GM18511 (cell line): Measurements from ENCODE around the gene HOXB5.

Experiments
- ATAC-seq: cut with Tn5 transposase; IDR thresholded peaks from one replicate; pipeline ENCODE4 v1.9.1; 2021; ENCODE audit warnings: mild to moderate bottlenecking, moderate library complexity; ENCODE audit not compliant: unreplicated experiment

HOXB5 gene

DNA sequence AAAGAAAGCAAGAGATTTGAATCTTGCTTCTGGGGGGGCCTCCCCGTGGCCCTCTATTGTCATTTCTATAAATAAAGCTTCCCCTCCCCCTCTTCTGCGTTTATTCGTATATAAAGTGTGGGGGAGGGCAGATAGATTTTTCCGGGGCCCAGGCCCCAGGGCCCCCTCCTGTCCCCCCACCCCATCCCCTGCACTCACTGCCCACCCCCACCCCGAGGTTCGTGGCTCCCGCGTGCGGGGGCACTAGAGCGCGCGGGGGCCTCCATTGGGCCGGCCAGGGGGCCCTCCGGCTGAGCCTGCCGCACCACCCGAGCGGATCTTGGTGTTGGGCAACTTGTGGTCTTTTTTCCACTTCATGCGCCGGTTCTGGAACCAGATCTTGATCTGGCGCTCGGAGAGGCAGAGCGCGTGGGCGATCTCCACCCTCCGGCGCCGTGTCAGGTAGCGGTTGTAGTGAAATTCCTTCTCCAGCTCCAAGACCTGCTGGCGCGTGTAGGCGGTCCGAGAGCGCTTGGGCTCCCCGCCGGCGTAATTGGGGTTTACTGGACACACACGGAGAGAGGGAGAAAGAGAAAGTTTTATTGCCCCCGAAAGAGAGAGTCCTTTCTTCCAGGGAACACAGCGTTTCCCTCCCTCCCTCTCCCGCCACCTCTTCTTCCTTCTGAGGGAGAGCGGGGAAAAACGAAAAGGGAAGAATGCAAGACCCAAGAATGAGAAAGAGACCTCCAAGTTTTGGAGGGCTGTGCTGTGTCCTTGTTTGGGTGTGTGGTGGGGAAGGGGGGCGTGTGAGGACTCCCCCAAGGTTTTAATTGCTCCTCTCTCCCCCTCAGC, 16.9 kb downstream of the HOXB5 start:
- no peak for ATAC-seq

DNA sequence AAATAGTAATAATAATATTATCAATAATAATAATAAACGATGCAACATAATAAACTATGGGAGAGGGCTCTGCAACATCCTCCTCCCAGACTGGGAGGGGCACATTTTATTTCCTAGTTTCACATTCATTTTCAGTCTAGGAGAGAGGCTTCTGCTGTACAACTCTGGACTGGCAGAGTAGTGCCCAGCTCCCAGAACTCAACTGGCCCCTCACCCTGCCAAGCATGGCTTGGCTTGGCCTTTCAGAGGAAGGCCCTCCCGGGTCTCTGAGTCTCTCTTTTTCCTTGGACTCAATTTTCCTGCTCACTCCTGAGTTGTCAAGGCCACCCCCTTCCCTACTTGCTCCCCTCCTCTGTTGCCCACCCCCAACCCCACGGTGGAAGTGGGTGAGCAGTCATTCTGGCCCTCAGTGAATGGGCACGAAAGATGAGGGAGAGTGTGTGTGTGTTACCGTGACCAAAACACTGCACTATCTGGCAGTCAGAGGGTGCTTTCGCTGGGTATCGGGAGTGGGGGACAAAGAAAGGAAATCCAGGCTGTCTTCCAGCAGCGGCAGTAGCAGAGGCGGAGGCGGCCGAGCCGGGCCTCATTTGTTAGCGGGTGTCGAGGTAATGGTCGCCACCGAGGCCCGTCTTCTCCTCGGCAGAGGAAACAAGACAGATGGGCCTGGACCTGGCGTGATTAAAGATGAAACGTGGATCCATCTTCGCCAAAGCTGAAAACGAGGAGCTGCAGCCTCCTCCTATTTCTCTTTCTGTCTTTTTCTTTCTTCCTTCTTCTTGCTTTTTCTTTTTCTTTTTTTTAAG, 17.7 kb downstream of the HOXB5 start:
- no peak for ATAC-seq

DNA sequence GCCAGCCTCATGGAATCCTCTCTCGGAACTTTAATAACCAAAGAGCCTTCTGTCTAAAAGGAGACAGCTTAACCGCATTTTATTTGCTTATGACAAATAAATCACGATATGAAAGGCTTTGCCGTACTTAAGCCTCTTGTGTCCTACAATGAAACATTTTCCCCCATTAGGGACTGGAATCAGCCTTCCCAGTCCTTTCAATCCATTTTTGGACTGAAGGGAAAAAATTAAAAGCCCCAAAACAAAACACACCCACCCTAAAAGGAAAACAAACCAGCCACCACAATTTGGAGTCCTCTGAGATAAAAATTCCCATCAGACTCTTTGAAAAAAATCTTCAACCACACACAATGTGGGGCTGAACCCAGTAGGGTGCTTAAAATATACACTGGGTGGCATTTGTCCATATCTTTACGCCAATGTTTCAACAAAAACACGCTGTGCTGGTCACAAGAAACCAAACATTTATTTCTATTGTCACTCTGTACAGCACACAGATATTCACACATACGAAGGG, 18.5 kb downstream of the HOXB5 start:
- ATAC-seq = no peak

DNA sequence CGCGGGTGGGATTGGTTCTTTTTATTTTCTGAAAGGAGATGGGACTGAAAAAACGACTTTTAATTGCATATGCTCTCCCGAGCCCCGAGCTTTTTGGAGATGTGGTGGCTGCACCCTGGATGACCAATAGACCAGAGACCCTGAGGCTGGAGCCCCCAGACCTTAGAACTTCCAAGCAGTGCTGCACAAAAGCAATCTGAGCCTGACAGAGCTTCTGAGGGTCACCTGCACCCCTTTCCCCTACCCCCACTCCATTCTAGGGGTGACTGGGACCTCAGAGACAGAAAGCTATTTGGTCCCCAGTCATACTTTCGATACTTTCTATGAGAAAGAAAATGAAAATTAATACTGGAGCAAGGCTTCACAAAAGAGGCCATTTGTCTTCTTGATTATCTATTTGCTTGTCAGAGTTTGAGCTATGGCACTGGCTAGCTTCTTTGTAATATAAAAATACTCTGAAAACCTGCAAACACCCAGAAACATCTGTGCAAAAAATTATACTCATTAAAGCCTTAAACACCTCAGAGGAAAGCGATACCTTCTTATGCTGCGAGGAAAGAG, 19.0 kb downstream of the HOXB5 start:
- ATAC-seq = no peak

DNA sequence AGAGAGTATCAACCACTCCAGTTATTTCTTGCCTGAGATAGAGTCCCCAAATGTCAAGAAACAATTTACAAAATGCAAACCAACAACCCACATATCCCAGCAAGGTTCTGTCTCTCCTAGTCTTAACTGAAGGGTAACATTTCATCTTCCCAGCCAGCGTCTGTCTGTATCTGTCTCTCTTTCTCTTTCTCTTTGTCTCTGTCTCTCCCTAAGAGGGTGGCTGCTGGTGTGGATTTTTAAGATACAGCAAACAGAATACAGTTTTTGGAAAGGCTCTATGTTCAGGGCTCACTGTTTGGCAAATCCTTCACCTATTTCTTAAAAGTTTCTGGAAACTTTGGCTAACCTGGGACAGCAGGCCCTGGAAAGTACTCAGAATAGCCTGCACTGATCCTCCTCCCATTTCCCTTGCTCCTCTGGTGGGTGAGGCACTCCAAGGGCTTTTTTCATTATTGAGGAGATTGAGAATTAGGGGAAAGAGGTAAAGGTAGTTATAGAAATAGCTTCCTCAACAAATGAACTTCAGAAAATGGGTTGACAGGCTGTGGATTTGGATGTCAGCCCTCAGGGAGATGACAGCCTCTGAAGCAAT, 21.7 kb downstream of the HOXB5 start:
- ATAC-seq = no peak

DNA sequence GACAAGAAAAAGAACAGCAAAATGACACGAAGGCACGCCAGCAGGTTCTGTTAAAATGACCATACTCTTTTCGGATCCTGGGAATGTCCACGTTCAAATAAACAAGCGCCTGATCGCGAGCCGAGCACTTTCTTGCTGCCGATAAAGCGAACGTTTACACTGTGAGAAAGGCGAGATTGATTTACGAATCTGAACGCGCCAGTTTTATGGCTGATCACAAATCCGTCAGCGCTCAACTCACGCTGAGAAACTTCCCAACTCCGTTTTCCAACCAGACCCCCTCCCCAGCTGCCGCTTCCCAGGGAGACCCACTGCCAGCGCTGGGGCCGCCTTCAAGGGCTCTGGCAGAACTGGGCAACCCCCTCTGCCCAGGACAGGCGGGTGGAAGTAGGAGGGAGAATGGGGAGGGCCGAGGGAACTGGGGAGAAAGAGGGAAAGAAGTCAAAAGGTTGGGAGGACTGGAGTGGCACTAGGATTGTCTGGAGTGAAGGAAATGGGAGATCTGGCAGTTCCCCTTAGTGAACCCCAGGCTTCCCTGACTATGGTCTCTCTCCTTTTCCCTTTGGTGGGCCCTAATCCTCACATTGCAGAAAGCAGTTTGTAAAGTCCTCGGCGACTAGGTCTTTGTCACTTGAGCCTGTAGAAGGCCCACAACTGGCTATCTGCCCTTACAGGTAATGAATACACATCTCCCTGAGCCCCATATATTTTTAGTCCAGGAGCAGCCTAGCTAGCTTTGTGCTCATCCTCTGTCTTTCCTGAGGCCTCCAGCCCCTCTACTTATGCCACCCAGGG, 22.4 kb downstream of the HOXB5 start:
- no peak for ATAC-seq

DNA sequence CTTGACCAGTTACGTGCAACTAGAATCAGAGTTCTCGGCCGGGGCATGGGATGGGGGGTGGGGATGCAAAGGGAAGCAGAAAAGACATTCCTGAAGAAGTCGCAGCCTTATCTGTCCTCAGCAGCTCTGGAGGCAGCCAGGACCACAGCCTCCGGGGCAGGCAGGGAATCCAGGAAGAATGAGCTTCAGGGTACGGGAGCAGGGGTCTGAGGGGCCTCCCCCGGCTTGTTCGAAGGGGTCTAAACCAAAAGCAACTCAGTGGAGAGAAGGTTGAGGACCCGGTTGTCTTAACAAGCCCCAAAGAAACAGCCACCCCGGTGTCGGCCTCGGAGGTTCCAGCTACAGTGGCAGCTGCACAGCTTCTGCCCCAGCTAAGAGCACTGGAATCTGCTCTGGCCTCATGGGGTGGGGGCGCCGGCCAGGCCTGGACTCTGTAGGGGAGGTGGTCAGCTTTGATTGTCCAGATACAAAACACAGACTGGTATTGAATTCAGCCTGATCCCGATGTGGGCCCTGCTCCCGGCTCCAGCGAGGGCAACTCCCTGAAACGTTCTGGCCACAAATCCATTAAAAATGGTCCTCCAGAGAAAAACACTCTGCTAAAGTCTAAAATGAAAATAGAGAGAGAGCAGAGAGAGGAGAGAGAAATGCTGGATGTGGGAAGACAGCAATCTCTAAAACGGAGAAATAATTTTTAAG, 23.1 kb downstream of the HOXB5 start:
- no peak for ATAC-seq

DNA sequence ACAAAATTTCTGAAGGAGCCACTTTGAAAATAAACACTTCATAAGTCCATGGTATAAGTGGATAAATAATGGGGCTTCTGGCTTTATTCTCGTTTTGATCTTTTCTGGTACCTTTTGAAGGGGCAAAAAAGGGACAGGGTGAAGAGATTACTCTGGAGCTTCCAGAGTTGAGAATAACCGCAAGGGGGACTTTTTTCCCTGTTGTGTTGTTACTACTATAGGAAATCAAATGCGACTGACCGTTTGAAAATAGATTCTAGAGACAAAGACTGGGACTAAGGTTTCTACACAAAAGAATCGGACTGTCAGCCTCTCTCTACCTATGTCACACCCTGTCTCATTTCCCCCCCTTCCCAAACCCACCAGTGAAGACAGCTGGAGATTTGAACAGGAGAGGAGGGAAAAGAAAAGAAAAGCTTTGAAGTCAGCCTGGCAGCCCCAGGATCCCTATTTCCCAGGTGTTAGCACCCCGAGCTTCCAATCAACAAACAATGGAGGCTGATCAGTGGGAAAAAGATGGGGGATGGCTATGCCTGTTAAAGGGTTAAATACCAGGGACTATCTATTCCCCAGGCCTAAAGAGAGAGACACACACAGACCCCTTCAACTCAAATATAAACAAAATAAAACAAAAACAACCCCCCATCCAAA, 23.8 kb downstream of the HOXB5 start:
- no peak for ATAC-seq

DNA sequence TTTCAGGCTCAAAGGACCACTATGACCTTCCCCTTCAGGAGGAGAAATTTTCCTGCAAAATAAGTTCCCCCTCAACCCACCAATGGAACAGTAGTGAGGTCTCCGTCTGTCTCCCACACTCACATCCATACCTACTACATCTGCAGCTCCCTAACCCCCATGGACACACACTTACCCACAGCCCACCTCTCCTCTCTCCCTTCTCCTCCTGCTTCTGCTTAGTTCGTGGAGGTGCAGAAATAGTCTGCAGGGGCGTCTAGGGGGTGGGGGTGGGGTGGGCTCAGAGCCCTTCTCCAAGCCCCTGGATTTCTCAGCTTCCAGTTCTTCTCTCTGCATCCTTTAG, 24.4 kb downstream of the HOXB5 start:
- ATAC-seq = no peak

DNA sequence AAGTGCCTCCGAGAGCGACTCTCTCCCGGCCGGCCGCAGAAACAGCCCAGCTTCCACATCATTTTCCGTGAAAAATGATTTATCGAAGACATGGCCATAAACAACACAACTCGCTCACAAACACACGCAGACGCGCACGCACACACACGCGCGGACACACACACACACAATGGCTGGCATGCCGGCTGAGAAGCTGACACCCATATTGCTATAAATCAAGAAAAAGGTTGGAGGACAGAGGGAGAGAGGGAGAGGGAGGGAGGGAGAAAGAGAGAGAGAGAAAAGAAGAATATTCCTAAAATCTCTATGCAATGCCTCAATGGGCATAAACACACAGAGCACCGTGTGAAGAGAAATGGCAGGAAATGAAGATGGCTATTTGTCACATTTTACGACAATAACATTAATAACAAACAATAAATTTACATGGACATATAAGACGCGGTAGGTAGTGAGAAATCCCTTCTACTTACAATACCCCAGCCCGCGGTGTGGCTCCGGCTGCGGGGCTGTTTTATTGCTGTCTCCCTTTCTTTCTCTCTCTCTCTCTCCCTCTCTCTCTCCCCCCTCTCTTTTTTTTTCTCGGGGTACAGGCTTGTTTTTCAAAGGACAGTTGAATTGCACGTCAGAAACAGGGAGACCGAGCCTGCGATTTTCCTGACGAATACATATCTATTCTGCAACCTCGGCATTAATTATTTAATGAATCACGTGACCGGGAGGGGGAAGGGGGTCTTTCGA, 24.9 kb downstream of the HOXB5 start:
- no peak for ATAC-seq

DNA sequence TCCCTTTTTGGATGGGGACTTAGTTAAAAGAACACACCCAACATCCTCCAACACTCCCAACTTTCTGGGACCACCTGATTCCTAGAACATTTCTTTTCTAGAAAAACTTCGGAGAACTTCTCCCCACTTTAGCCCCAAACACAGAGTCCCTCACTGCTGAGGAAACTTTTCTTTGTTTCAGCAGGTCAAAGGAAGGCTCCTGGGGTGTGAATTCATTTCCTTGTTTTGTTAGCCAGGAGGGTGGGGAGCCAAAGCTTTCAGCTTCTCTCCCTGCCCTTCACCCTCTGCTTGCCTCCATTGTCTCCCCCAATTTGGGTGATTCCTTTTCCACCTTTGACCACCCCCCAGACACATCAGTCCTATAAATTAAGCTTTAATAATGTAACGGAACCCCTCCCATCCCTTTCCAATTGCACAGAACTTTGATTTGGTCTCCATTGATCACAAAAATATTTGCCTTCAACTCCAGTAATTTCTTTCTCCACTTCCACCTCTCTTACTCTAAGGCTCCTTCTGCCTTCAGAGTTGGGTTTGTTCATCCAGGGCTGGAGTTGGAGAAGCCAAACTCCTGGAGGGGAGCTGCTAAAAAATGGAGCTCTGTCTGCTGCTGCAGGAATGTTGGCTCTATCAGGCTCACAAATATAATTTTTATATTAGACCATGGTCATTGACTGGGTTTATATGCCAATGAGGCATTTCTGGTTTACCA, 25.8 kb downstream of the HOXB5 start:
- ATAC-seq = no peak

DNA sequence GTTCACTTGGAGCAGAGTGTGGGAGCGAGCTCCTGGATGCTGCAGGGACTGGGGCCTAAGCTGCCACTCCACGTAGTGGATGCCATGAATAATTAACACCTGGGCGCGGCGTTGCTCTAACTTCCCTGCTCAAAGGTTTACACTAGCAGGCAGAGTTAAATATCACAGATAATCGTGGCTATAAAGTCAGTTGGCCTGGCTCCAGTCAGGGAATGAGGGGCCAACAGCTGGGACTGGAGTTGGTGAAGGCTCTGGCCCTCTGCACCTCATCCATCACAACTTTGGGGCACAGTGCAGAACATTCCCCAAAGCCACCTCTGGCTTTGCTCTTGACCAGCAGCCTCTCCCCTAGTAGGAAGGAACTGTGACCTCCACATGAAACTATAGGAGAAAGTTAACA, 26.4 kb downstream of the HOXB5 start:
- no peak for ATAC-seq

DNA sequence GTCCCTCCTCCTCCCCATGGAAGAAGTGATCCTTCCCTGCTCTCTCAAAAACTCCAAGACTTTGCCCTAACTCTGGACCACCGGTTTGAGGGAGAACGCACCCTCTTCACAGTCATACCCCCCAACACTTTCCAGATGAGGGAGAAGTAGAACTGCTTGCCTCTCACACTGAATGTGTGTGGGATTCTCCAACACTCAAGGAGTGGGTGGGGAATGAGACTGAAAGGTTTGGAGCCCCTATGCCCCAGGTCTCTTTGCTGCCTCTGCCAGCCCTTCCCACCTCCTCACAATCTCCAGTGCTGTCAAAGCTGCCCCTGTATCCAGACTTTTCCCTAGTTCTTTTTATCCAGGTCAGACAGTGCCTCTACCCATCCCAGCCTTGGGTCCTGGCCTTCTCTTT, 26.9 kb downstream of the HOXB5 start:
- no peak for ATAC-seq

DNA sequence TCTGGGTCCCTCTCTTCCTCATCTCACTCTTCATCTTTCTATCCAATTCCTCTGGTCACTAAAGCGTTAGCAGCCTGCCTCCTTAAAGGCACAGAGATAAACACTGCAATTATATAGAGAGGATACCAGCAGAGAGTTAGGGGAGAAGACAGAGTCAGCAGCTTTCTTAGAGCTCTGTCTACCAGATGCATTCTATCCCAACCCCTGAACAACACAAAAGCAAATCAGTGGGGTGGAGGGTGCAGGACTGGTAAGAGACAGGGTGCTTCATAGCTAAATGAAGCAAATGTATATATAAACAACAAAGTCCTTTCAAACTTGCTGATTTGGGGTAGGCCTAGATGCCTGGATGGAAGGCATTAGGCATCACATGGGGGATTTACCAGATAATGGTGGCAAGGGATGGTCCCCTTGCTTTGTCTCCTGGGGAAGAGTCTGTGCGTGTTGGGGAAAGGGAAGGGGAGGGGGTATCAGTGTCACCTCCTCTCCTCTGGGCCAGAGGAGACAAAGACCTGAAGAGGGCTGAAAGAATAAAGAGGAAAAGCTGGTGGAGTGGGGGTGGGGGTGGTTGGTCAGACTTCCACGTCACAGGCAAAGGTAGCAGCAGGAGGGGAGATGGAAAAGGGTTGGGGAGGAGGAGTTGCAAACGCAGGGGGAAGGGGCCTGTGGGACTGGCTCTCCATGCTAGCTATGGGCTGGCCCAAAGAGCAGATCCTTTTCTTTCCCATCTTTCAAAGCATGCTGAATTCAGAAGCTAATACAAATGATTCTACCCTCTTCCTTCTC, 27.5 kb downstream of the HOXB5 start:
- no peak for ATAC-seq

DNA sequence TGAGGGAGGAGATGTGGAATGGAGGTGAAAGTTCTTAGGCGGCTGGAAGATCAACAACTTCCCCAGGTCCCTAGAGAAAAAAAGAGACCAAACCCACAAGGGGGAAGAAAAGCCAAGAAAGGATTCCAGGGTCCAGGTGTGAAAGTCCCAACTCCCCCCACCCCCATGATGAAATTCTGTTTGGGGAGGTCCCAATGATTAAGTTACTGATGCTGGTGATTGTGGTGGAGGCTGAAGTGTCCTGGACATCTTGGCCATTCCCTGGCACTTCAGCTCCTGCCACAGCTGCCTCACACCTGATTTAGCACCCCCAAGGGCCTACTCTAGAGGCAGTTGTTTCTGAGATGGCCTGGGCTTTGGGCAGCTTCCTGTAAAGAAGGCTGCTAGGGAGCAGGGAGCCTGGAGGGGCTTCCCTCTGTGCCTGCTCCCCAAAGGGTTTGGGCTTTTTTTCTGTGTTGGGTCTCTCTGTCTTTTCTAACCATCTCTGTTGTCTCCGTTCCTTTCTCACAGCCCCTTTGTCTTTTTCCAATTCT, 28.5 kb downstream of the HOXB5 start:
- ATAC-seq = no peak

DNA sequence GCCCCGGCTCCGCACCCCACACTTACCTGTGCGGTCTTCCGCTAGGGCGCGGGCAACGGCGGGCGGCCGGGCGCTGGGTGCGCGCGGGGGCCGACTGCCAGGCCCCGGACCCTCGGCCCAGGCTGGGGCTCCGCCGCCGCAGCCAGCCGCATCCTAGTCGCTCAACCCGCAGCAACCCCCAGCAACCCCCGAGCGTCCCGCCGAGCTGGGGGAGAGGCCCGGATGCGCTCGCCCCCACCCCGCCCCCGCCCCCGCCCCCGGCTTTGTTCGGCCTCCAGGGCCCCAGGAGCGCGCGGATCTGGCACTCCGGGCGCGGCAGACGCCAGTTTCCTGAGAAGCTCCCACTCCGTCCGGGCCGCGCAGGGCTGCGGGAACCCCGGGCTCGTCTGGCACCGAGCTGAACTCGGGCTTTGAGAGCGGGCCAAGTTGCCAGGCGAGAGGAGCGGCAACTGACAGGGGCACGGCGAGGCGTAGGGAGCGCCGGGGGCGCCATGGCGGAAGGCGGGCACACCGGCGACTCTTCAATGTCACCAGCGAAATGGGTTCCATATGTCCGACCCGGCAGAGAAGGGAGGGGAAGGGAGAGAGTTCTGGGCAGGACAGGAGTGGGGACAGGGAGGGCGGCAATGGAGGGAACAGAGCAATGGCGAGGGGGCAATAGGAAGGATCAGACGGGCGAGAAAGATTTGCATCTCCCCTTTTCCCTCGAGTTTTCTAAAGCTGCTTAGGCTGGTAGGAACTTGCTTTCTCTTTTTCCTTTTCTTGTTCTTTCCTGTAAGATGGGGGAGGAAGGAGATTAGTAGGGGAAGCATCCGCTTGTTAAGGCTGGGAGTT, 29.2 kb downstream of the HOXB5 start:
- no peak for ATAC-seq
